ENCODE results near the gene DCST1. TPM values are rescaled to one million over a fixed set of nuclear protein-coding genes. Genes with fewer than 3 reads are reported as not detected.

The DCST1 gene
- total and polyA plus RNA-seq, 2 of the 4 experiments (the other 2 are of a cell fraction) = not detected

GRCh38 chr1:155079210-155079486, 45.5 kb downstream of the DCST1 start:
- CTCF ChIA-PET = no interaction called here
- Histone ChIP-seq H3K9ac (ENCODE audit: low read depth, low read length) (no peak overlapping the region), H3K9me1 (ENCODE audit: insufficient read depth, low read length) (0 out of 2 replicates have a peak, but pooled peaks cover 3% of the 10 kb centered on the region), H3K36me3 (ENCODE audit: control insufficient read depth, insufficient read depth, low read length) (no peaks in the 10 kb centered on the region), H2BK15ac (ENCODE audit: low read depth, low read length) (no peak overlapping the region), H2BK5ac (ENCODE audit: low read depth, low read length, poor library complexity, severe bottlenecking) (no peak overlapping the region), H3K9me3 (ENCODE audit: control insufficient read depth, insufficient read depth, low read length) (no peaks in the 10 kb centered on the region), H3K4me3 (ENCODE audit: insufficient read depth, low read depth, low read length) (no peak overlapping the region), H2BK120ac (ENCODE audit: low read depth, low read length) (no peak overlapping the region), H2AK9ac (replicated peaks; ENCODE audit: low read depth, low read length, poor library complexity) (peak overlapping the region; percentile 56), H3K56ac (ENCODE audit: extremely low read depth, insufficient read depth, low read length) (no peak overlapping the region), H2AFZ (replicated peaks; ENCODE audit: low read length, poor library complexity) (peak overlapping the region; percentile 36), H2AK5ac (ENCODE audit: low read depth, low read length) (no peak overlapping the region), H4K5ac (ENCODE audit: low read depth, low read length) (no peak overlapping the region), H4K8ac (ENCODE audit: low read depth in 2 of 2, low read length in 2 of 2) (no peak overlapping the region), H3K14ac (replicated peaks; ENCODE audit: low read depth, low read length) (no peak overlapping the region), H3K23ac (ENCODE audit: low read depth, low read length) (no peak overlapping the region), H3K4me1 (ENCODE audit: control insufficient read depth, insufficient read depth, low read length) (peaks cover 6% of the 10 kb centered on the region; the same call in 1 of the 2 replicates), H3K79me1 (ENCODE audit: low read depth in 1 of 2, low read length in 2 of 2) (no peaks in the 10 kb centered on the region), H3K27ac (ENCODE audit: insufficient read depth, low read length) (no peak overlapping the region), H3K27me3 (ENCODE audit: control insufficient read depth, insufficient read depth, low read length) (peaks cover 74% of the 10 kb centered on the region), H3K4me2 (ENCODE audit: low read depth, low read length) (peak overlapping the region; percentile 82; the same call in 1 of the 2 replicates), H4K20me1 (ENCODE audit: insufficient read depth, low read length) (peaks cover 11% of the 10 kb centered on the region), H3K18ac (ENCODE audit: low read depth, low read length) (no peak overlapping the region), H4K91ac (ENCODE audit: insufficient read depth, low read depth, low read length) (no peak overlapping the region), H2BK20ac (ENCODE audit: low read depth, low read length) (no peak overlapping the region), H3K4ac (ENCODE audit: low read depth, low read length) (no peak overlapping the region)
- no peak for ATAC-seq (ENCODE audit: low read depth)
- in situ Hi-C loops (cut with MboI; ENCODE audit: low sequenced_read_pairs) (no loop called here), dilution Hi-C loops (cut with HindIII; ENCODE audit: low sequenced_read_pairs, unreplicated experiment) (no loop called here), intact Hi-C loops (cut with micrococcal nuclease) (no loop called here)
- BruUV-seq (replicated peaks) = no TSS peak
- TF ChIP-seq POLR2A (IDR thresholded peaks at IDR 0.05; ENCODE audit: low read depth, low read length) = no peak
- no peak for TF ChIP-seq MAZ (IDR thresholded peaks at IDR 0.05; ENCODE audit: borderline replicate concordance, low read depth, low read length)
- TF ChIP-seq FOS (IDR thresholded peaks at IDR 0.05; ENCODE audit: low read depth, low read length) = no peak
- no peak for TF ChIP-seq CHD1 (IDR thresholded peaks at IDR 0.05; ENCODE audit: low read depth, low read length)
- TF ChIP-seq CTCF (conservative IDR thresholded peaks at IDR 0.05; ENCODE audit: low read depth, low read length) = no peak
- TF ChIP-seq MXI1 (IDR thresholded peaks at IDR 0.05; ENCODE audit: borderline replicate concordance, low read depth, low read length) = no peak
- TF ChIP-seq, protein P1, sequence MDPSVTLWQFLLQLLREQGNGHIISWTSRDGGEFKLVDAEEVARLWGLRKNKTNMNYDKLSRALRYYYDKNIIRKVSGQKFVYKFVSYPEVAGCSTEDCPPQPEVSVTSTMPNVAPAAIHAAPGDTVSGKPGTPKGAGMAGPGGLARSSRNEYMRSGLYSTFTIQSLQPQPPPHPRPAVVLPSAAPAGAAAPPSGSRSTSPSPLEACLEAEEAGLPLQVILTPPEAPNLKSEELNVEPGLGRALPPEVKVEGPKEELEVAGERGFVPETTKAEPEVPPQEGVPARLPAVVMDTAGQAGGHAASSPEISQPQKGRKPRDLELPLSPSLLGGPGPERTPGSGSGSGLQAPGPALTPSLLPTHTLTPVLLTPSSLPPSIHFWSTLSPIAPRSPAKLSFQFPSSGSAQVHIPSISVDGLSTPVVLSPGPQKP (IDR thresholded peaks at IDR 0.05; ENCODE audit: borderline replicate concordance, low read depth, low read length) = no peak
- POLR2A ChIA-PET (ENCODE audit: unreplicated experiment) = interaction anchor here (0.6 kb wide), 1 partner anchor 9 kb away, joined by 3 read pairs; no protein-coding TSS in a partner anchor
- no peak for DNase-seq
- WGBS, 2 experiments (ENCODE audit: extremely low coverage in 2 of 2, insufficient read length in 1 of 2) = 0% methylated on average over 2 of the region's 10 CpGs; no CpG with 5 or more reads in 1 of the 2 experiments

Data from IMR-90 (cell line).